HepG2 (cell line): Measurements from ENCODE around the gene ADAM8. TPM values are rescaled to one million over a fixed set of nuclear protein-coding genes. Genes with fewer than 3 reads are reported as not detected.

ENCODE experiments used
- ARID4A ChIP-seq: sonication (generic); formaldehyde crosslinking; IDR thresholded peaks from 2 replicates; pipeline ENCODE4 v1.5.0; 2020; ENCODE audit warnings: mild to moderate bottlenecking, missing genetic modification reagents, borderline replicate concordance
- ETV6 ChIP-seq: sonication (generic); formaldehyde crosslinking; conservative IDR thresholded peaks from 2 replicates; pipeline ENCODE4 v1.4.0; 2020; ENCODE audit warnings: missing genetic modification reagents
- KAT8 ChIP-seq: IDR thresholded peaks from 2 replicates; pipeline ENCODE4 v1.6.1; 2016; ENCODE audit warnings: missing genetic modification reagents, missing compliant biosample characterization
- MATR3 ChIP-seq: sonication (generic); formaldehyde crosslinking; IDR thresholded peaks from 2 replicates; pipeline ENCODE4 v1.4.0; 2020; ENCODE audit warnings: missing genetic modification reagents
- MLLT10 ChIP-seq: sonication (generic); formaldehyde crosslinking; IDR thresholded peaks from 2 replicates; pipeline ENCODE4 v1.4.0; 2020; ENCODE audit warnings: missing genetic modification reagents
- ZFAT ChIP-seq: sonication (generic); formaldehyde crosslinking; conservative IDR thresholded peaks from 2 replicates; pipeline ENCODE4 v1.8.1; 2023; ENCODE audit warnings: missing genetic modification reagents, inconsistent platforms
- ZMAT5 ChIP-seq: sonication (generic); formaldehyde crosslinking; IDR thresholded peaks from 2 replicates; pipeline ENCODE4 v1.5.0; 2020; ENCODE audit warnings: mild to moderate bottlenecking, low read depth, missing genetic modification reagents, borderline replicate concordance
- ZNF318 ChIP-seq: sonication (generic); formaldehyde crosslinking; IDR thresholded peaks from 2 replicates; pipeline ENCODE4 v1.4.0; 2020; ENCODE audit warnings: mild to moderate bottlenecking, missing genetic modification reagents
- ZNF674 ChIP-seq: sonication (generic); formaldehyde crosslinking; IDR thresholded peaks from 2 replicates; pipeline ENCODE4 v1.5.0; 2020; ENCODE audit warnings: low read depth, mild to moderate bottlenecking, missing genetic modification reagents
- polyA plus RNA-seq, 8 experiments: library from polyadenylated mRNA; depleted of rRNA in 3 of 8; stranded (reverse) in 7 of 8; unstranded in 1 of 8; fragments of >200 nt; fragmentation: Illumina TruSeq in 4 of 8; extraction: Trizol in 4 of 8; gene quantifications; 2 replicates each; pipeline versions ENCODE4 v1.2.1 to v1.2.3, GENCODE V29; 2011 to 2016; ENCODE audit warnings: low read depth in 4 of 8, missing spikeins in 1 of 8, mixed read lengths in 1 of 8; ENCODE audit not compliant: insufficient read depth in 1 of 8
- total RNA-seq, 5 experiments: library from RNA; depleted of rRNA; stranded (reverse); fragments of >200 nt; fragmentation: Illumina TruSeq; extraction: Trizol; gene quantifications; 2 replicates each; pipeline ENCODE4 v1.2.3, GENCODE V29; 2016; ENCODE audit warnings: low read depth in 1 of 5
- TF ChIP-seq, protein P1 (sequence below): sonication (generic); formaldehyde crosslinking; IDR thresholded peaks from 2 replicates; pipeline ENCODE4 v1.4.0; 2020; ENCODE audit warnings: missing genetic modification reagents
- TF ChIP-seq, protein P2 (sequence below): sonication (generic); formaldehyde crosslinking; IDR thresholded peaks from 2 replicates; pipeline ENCODE4 v1.4.0; 2020; ENCODE audit warnings: missing genetic modification reagents
- TF ChIP-seq, protein P3 (sequence below): sonication (generic); formaldehyde crosslinking; IDR thresholded peaks from 2 replicates; pipeline ENCODE4 v1.5.0; 2020; ENCODE audit warnings: mild to moderate bottlenecking, missing genetic modification reagents

Gene ADAM8
- total and polyA plus RNA-seq, 2 of the 13 experiments (the other 11 are each of a cell fraction or from before 2014, with no cell fraction given): 0.24 to 0.93 TPM

DNA sequence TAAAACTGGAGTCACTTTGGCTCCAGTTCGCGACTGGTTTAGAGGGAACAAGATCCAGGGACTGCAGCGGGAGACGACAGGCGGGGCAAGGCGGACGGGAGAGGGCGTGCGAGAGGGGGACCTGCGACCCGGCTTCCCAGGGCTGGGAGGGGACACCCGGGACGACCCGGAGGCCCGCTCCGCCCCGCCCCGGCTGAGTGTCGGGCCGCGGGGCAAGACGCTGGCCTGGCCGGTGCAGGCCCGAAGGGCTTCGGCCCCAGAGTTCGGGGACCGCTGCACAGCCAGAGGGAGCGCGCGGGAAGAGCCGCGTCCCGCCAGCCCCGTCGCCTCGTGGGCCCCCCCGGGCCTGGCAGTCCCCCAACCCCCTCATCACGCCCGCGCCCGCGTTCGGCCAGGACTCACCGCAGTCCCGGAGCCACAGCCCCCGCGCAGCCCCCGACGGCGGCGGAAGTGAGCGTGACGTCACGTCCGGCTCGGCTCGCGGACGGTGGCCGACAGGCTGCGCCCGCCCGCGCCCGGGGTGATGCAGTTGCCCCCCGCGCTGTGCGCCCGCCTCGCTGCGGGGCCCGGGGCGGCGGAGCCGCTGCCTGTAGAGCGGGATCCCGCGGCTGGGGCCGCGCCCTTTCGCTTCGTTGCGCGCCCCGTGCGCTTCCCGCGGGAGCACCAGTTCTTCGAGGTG is 31.9 kb upstream of the ADAM8 start, which contains the start of the genes TUBGCP2 and ZNF511 (continued):
- TF ChIP-seq ARID4A (CRISPR knock-in tag) (peak; percentile 66), MATR3 (no peak), ZMAT5 (CRISPR knock-in tag) (no peak), ZNF318 (CRISPR knock-in tag) (no peak), ETV6 (CRISPR knock-in tag) (no peak), KAT8 (CRISPR knock-in tag) (no peak), ZNF674 (no peak), MLLT10 (CRISPR knock-in tag) (no peak), ZFAT (no peak)
- TF ChIP-seq, protein P1, sequence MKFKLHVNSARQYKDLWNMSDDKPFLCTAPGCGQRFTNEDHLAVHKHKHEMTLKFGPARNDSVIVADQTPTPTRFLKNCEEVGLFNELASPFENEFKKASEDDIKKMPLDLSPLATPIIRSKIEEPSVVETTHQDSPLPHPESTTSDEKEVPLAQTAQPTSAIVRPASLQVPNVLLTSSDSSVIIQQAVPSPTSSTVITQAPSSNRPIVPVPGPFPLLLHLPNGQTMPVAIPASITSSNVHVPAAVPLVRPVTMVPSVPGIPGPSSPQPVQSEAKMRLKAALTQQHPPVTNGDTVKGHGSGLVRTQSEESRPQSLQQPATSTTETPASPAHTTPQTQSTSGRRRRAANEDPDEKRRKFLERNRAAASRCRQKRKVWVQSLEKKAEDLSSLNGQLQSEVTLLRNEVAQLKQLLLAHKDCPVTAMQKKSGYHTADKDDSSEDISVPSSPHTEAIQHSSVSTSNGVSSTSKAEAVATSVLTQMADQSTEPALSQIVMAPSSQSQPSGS (CRISPR knock-in tag): peak; percentile 49; the same call in 1 of the 2 replicates
- TF ChIP-seq, protein P2, sequence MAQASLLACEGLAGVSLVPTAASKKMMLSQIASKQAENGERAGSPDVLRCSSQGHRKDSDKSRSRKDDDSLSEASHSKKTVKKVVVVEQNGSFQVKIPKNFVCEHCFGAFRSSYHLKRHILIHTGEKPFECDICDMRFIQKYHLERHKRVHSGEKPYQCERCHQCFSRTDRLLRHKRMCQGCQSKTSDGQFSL: no peak
- TF ChIP-seq, protein P3, sequence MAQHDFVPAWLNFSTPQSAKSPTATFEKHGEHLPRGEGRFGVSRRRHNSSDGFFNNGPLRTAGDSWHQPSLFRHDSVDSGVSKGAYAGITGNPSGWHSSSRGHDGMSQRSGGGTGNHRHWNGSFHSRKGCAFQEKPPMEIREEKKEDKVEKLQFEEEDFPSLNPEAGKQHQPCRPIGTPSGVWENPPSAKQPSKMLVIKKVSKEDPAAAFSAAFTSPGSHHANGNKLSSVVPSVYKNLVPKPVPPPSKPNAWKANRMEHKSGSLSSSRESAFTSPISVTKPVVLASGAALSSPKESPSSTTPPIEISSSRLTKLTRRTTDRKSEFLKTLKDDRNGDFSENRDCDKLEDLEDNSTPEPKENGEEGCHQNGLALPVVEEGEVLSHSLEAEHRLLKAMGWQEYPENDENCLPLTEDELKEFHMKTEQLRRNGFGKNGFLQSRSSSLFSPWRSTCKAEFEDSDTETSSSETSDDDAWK: no peak
